Occipital lobe (tissue), 2 donors: ENCODE results near the gene MRPS18C. TPM values are rescaled to one million over a fixed set of nuclear protein-coding genes. Genes with fewer than 3 reads are reported as not detected.
"Not testable (repeated sequence)": the region's sequence is repeated elsewhere in the genome, so short reads cannot be mapped to it uniquely, and the experiment has no call there.

Experiments
- DNase-seq: peaks from one replicate; lab custom pipeline; 2025; lab: John Stamatoyannopoulos, UW
- total RNA-seq: library from RNA; depleted of rRNA; stranded (reverse); fragments of >200 nt; gene quantifications from one replicate; pipeline ENCODE4 v1.2.3, GENCODE V29; 2014

The MRPS18C gene
- total RNA-seq, 1 donor from 2014 or later: 32.6 TPM

GRCh38 chr4:83496085-83496917, 40.4 kb downstream of the MRPS18C start:
- DNase-seq: not testable (repeated sequence)

- no peak for DNase-seq
Observed at GRCh38 chr4:83498187-83498586, 42.3 kb downstream of the MRPS18C start.

GRCh38 chr4:83501671-83502070, 45.8 kb downstream of the MRPS18C start:
- DNase-seq: not testable (repeated sequence)

- DNase-seq: no peak
Observed at GRCh38 chr4:83503974-83504373, 48.1 kb downstream of the MRPS18C start.

- no peak for DNase-seq
Observed at GRCh38 chr4:83504503-83504902, 48.6 kb downstream of the MRPS18C start.

- no peak for DNase-seq
Observed at GRCh38 chr4:83504996-83505395, 49.1 kb downstream of the MRPS18C start.

- DNase-seq: not testable (repeated sequence)
Observed at GRCh38 chr4:83509156-83509585, 53.3 kb downstream of the MRPS18C start.

GRCh38 chr4:83510442-83510841, 54.6 kb downstream of the MRPS18C start:
- no peak for DNase-seq

Other genes with a start within 250 kb of the MRPS18C start
- 13.4 TPM for gene COQ2, start 171.3 kb upstream of the MRPS18C start, total RNA-seq
- 1.6 TPM for gene HPSE, start 121.2 kb upstream of the MRPS18C start, total RNA-seq
- gene HELQ, start 235 bp upstream of the MRPS18C start, total RNA-seq: 19.8 TPM
- 7.3 TPM for gene ABRAXAS1, start 29.0 kb downstream of the MRPS18C start, total RNA-seq
- gene GPAT3, start 80.0 kb downstream of the MRPS18C start, total RNA-seq: not detected